Adrenal gland (tissue), 5 donors: Measurements from ENCODE around the gene PTH2R.

Experiments
- CTCF ChIP-seq, 6 experiments: fragments of 450-650 bp in 4 of 6; fragments of 200-600 bp in 2 of 6; sonication (generic) in 1 of 6; IDR thresholded peaks; 1 replicate in 5 of 6; 2 replicates in 1 of 6; pipeline versions ENCODE4 v1.5.1 to v1.8.0; 2016 to 2021; ENCODE audit warnings: antibody characterized with exemption in 6 of 6, mild to moderate bottlenecking in 2 of 6, moderate library complexity in 1 of 6
- POLR2A ChIP-seq, 2 donors: fragments of 450-650 bp; IDR thresholded peaks; one replicate each; pipeline ENCODE4 v1.6.1; 2017; ENCODE audit warnings: antibody characterized with exemption in 2 of 2, mild to moderate bottlenecking in 2 of 2, moderate library complexity in 1 of 2
- donor health status: DM: no; HTN: no; CAD: no.

- no peak for TF ChIP-seq POLR2A (IDR thresholded peaks at IDR 0.05)
- no peak for TF ChIP-seq CTCF (IDR thresholded peaks at IDR 0.05)
Measured at GRCh38 chr2:208541461-208541988, 134.9 kb downstream of the PTH2R start.
